Lung microvascular endothelial cell (primary cell): ENCODE results near the gene IFNL1. TPM values are rescaled to one million over a fixed set of nuclear protein-coding genes. Genes with fewer than 3 reads are reported as not detected.
"Not testable (repeated sequence)": the region's sequence is repeated elsewhere in the genome, so short reads cannot be mapped to it uniquely, and the experiment has no call there.

Source experiments
- DNase-seq, 2 donors: peaks; one replicate each; pipeline versions ENCODE4 v3.0.0 to v3.0.0-alpha.2; 2010; ENCODE audit warnings: low read depth in 2 of 2
- total RNA-seq: library from RNA; depleted of rRNA; stranded (reverse); fragments of >200 nt; gene quantifications from 2 replicates; pipeline ENCODE4 v1.2.1, GENCODE V29; 2014

Gene IFNL1
- total RNA-seq, 1 donor from 2014 or later, result not detected

GRCh38 chr19:39270036-39270871 lies 26.0 kb upstream of the IFNL1 start:
- DNase-seq, result peak in 1 of 2 donors; percentile 63

- not testable (repeated sequence) for DNase-seq
Measured at GRCh38 chr19:39273859-39274258, 22.3 kb upstream of the IFNL1 start.

- DNase-seq, result no peak
Measured at GRCh38 chr19:39275578-39275977, 20.6 kb upstream of the IFNL1 start.

- no peak for DNase-seq
Measured at GRCh38 chr19:39276740-39277139, 19.5 kb upstream of the IFNL1 start.

- peak in 1 of 2 donors; percentile 8 for DNase-seq
Measured at GRCh38 chr19:39277598-39277997, 18.6 kb upstream of the IFNL1 start.

- DNase-seq, result no peak
Measured at GRCh38 chr19:39282021-39282420, 14.2 kb upstream of the IFNL1 start.

GRCh38 chr19:39284032-39284431 lies 12.2 kb upstream of the IFNL1 start:
- no peak for DNase-seq

- DNase-seq, result no peak
Measured at GRCh38 chr19:39293394-39293793, 2.8 kb upstream of the IFNL1 start.

GRCh38 chr19:39296906-39297305 lies 699 bp downstream of the IFNL1 start:
- DNase-seq, result no peak

- DNase-seq, result no peak
Measured at GRCh38 chr19:39297931-39298634, 1.9 kb downstream of the IFNL1 start.

GRCh38 chr19:39299404-39299803 lies 3.2 kb downstream of the IFNL1 start:
- no peak for DNase-seq

- no peak for DNase-seq
Measured at GRCh38 chr19:39299832-39300231, 3.6 kb downstream of the IFNL1 start.

- no peak for DNase-seq
Measured at GRCh38 chr19:39301021-39301420, 4.8 kb downstream of the IFNL1 start.

- no peak for DNase-seq
Measured at GRCh38 chr19:39301562-39301961, 5.4 kb downstream of the IFNL1 start.

GRCh38 chr19:39303373-39304184 lies 7.4 kb downstream of the IFNL1 start:
- no peak for DNase-seq

GRCh38 chr19:39304185-39304513 lies 7.9 kb downstream of the IFNL1 start:
- no peak for DNase-seq

GRCh38 chr19:39304701-39305571 lies 8.7 kb downstream of the IFNL1 start:
- no peak for DNase-seq

- no peak for DNase-seq
Measured at GRCh38 chr19:39306075-39306474, 9.9 kb downstream of the IFNL1 start.

- DNase-seq, result no peak
Measured at GRCh38 chr19:39307046-39307821, 11.0 kb downstream of the IFNL1 start.

GRCh38 chr19:39307822-39308530 lies 11.8 kb downstream of the IFNL1 start:
- peak in 1 of 2 donors; percentile 30 for DNase-seq
